ENCODE data around the gene CTPS2.
"Not testable (repeated sequence)": the region's sequence is repeated elsewhere in the genome, so short reads cannot be mapped to it uniquely, and the experiment has no call there.

CTPS2 gene

GRCh38 chrX:16601885-16602284 is 110.6 kb downstream of the CTPS2 start:
- DNase-seq = no peak

- no peak for DNase-seq
Measured at GRCh38 chrX:16594490-16594889, 118.0 kb downstream of the CTPS2 start.

- no peak for DNase-seq
Measured at GRCh38 chrX:16593801-16594200, 118.7 kb downstream of the CTPS2 start.

DNA sequence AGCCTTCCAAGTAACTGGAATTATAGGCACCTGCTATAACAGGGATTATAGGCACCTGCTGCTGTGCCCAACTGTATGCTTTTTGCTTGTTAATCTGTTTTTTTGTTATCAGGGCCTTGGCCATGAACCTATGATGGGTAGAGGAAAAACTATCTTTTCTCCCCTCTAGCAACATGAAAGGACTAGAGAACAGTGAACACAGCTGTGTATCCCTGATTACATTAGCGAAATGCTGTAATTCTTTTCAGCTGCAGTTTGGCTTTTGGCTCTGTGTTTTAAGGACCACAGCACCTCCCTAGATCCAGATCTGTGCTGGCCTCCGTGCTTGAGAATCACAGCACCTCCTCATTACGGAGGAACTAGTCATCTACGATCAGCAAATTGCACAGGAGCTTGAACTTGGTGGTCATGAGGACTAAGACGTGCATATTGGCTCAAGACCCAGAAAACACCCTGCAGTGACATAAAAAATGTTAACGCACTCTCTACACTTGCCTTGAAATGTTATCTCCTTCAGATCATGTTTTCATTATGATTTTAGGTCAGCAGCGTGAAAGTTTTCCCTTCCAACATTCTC is 120.2 kb downstream of the CTPS2 start:
- DNase-seq = no peak

DNA sequence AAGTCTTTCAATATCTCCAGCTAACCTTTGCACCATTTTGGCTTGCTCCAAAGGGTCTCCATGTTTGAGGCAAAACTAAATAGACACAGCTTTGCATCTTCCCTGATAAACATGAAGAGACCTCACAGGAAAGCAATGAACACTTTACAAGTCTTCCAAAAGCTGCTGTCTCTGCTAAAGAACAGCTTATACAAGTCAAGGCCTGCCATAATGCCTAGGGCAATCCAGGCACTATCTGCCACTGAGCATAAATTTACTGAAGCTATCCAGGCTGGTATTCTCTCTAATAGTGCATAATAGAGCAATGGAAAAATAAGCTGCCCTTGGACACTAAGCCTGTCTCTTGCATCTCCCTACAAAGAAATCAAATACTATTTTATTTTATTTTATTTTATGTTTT is 122.6 kb downstream of the CTPS2 start:
- no peak for DNase-seq

DNA sequence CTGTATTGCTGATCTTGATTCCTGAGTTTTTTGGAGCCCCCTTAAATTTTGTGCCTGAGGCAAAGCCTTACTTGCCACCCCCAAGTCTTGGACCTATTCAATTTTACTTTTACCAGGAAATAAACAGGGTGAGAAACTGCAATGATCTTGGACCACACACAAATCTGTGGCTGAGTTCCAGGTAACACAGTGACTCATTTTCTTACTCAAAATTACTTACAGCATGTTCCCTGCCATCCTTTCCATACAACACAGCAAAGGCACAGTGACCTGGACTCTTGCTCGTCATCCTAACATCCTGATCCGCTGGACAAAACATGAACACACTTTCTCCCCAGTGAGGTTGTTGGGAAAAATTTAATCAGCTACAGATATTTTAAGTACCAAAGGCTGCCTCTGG is 123.3 kb downstream of the CTPS2 start:
- no peak for DNase-seq

GRCh38 chrX:16588266-16588665 is 124.2 kb downstream of the CTPS2 start:
- no peak for DNase-seq

GRCh38 chrX:16587836-16588235 is 124.6 kb downstream of the CTPS2 start:
- DNase-seq = no peak

DNA sequence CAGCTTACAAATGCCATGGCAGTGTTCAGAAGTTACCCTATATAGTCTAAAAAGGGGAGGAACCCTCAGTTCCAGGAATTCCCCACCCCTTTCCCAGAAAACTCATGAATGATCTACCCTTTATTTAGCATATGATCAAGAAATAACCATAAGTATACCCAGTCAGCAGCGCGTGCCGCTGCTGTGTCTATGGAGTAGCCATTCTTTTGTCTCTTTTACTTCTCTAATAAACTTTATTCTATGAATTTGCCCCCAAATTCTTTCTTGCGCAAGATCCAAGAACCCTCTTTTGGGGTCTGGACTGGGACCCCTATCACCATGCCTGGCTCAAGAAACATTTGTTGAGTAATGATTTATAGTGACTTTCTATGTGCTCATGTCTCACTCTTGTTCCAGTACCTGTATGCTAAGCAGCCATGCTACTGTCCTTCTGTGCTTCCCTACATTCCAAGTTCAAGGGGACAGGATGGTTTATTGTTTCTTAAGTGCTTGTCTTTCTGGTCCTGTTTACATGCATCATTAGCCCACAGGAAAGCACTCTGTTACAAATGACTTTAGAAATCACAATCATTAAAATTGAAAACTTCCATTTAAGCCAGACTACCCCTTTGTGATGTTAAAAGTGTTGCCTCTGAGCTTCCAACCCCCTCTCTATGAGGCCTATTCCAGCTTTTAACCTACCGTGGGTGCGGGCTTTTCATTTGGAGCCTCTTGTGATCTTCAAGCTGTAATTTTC is 125.9 kb downstream of the CTPS2 start:
- no peak for DNase-seq

DNA sequence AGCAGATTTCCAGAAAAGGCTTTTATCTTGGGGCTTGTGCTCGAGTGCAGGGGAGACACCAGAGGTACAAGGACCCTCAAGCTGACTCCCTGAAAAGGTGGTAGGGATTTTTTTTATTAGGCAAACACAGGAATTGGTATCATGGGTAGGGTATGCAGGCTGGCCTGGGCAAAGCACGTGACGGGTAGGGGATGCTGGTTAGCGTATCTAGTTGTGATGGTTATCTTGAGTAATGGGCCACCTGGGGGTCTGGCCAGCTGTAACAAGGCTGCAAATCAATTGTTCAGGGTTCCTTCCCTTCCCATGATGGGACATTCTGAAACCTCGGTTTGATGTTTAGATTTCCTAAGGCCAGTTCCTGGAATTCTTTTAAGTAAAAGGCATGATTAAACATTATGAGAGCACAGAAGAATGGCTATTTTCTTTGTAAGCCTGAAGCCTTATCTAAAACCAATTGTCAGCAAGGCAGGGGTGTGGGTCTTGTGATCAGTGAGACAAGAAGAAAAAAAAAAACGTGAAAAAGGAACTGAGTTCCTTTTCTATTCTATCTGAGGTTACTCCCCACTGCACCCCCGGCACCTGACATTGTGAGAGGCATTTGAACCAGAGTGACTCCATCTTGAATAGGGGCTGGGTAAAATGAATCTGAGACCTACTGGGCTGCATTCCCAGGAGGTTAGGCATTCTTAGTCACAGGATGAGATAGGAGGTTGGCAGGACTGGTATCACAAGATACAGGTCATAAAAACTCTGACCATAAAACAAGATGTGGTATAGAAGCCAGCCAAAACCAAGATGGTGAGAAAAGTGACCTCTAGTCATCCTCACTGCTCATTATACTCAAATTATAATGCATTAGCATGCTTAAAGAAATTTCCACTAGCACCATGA is 126.7 kb downstream of the CTPS2 start:
- DNase-seq = no peak

DNA sequence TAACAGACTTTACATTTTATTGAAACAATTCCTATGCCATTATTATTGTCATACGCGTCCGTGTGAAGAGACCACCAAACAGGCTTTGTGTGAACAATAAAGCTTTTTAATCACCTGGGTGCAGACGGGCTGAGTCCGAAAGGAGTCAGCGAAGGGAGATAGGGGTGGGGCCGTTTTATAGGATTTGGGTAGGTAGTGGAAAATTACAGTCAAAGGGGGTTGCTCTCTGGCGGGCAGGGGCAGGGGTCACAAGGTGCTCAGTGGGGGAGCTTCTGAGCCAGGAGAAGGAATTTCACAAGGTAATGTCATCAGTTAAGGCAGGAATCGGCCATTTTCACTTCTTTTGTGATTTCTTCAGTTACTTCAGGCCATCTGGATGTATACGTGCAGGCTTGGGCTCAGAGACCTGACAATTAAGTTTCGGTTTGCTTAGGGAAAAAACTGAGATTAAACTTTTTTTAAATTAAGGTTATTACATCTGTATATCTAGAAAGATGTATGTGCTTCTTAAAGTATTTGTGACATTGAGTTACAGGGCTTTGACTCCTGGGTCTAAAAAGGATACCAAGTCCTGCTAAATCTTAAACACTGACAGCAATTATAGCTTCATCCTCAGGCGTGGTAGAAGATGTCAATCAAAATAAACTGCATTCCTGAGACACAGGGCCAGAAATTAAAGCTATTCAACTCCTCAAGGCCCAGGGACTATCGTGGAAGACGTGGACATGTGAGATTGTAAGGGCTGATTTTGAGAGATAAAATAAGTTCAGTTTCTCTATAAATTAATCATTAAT is 132.3 kb downstream of the CTPS2 start:
- DNase-seq = not testable (repeated sequence)

DNA sequence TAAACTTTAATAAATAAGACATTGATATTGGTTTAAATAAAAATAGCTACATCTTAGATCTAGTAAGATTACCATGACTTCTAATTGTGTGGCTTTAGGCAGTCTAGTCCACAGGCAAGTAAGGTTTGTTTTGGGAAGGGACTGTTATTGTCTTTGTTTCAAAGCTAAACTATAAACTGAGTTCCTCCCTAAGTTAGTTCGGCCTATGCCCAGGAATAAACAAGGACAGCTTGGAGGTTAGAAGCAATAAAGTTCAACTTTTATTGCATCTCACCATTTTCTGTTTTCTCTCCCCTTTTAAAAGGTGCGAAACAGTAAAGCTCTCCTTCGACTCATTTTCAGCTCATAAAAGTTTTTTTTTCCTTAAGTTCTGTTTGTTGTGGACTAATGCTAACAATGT is 133.0 kb downstream of the CTPS2 start:
- DNase-seq = no peak

DNA sequence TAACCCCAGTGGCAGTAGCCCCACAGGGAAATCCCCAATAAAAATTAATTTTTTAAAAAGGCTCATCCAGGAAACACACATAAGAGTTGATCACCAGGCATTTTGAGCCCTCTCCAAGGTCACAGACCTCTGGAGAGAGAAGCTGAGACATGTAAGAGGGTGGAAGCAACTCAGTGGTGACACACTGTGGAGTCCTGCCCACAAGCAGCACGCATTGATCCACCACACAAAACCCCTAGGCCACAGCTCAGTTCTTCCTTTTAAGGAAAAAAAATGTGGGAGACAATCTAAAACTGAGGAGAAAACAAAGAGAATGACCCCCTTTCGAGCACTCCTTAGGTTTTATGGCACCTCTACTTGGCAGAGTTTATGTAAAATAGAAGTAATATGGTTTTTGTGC is 134.3 kb downstream of the CTPS2 start:
- no peak for DNase-seq

DNA sequence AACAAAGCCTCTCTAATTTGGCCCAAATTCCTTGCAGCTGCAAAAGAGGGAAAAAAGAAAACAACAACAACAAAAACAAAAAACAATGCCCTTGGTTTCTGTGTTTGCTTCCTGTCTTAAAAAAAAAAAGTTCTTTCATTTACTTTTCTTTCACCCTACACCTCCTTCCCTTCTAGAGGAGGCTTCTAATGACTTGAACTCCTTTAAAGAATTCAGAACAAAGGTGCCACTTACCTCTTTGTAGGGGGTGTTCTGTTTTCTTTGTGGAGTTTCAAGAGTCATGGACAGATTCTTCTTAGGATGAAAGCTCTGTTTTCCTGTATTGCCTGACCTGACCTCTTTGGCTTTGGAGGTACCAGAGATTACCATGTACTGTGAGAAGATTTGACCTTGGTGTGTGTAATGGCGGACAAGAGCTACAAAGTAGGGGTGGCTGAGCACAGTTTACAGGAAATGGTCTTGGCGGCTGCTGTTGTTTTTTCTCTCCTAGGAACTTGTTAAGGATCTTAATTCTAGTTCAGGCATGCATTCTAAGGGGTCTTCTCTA is 134.9 kb downstream of the CTPS2 start:
- no peak for DNase-seq

DNA sequence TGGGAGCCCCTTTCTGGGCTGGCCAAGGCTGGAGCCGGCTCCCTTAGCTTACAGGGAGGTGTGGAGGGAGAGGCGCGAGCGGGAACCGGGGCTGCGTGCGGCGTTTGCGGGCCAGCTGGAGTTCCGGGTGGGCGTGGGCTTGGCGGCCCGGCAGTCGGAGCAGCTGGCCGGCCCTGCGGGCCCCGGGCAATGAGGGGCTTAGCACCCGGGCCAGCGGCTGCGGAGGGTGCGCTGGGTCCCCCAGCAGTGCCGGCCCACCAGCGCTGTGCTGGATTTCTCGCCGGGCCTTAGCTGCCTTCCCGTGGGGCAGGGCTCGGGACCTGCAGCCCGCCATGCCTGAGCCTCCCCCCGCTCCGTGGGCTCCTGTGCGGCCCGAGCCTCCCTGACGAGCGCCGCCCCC is 137.1 kb downstream of the CTPS2 start:
- not testable (repeated sequence) for DNase-seq

- no peak for DNase-seq
Measured at GRCh38 chrX:16573781-16574180, 138.7 kb downstream of the CTPS2 start.

- no peak for DNase-seq
Measured at GRCh38 chrX:16567681-16568080, 144.8 kb downstream of the CTPS2 start.

DNA sequence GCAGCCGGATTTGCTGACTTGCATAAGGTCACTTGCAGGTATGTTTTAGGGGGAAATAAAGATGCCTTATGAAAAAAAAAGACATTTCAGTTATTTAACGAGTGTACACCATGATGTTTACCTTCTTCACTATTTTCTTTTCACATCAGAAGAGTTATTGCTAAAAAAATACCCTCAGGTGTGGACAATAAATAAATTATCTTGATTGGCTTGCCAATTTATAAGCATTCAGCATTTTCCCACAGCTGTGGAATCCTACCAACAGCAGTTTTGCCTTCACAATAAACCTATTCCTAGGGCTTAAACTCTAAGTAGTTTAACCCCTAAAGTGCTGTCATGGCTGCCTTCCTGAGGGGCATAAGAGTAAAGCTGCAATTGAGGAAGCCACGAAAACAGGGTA is 145.9 kb downstream of the CTPS2 start:
- no peak for DNase-seq

GRCh38 chrX:16560173-16560572 is 152.3 kb downstream of the CTPS2 start:
- no peak for DNase-seq

GRCh38 chrX:16559206-16559619 is 153.3 kb downstream of the CTPS2 start:
- DNase-seq = no peak

DNA sequence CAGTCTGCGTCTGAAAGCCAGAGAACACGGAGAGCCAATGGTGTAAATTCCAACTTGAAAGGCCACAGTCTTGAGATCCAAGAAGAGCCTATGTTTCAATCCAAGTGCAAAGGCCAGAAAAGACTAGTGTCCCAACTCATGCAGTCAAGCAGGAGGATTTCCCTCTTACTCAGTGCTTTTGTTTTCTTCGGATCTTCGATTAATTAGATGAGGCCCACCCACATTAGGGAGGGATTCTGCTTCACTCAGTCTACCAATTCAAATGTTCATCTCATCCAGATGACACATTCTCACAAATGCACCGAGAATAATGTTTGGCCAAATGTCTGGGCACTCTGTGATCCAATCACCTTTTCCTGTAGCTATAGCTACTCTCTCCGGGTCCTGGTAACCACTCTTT is 154.0 kb downstream of the CTPS2 start:
- DNase-seq = no peak

DNA sequence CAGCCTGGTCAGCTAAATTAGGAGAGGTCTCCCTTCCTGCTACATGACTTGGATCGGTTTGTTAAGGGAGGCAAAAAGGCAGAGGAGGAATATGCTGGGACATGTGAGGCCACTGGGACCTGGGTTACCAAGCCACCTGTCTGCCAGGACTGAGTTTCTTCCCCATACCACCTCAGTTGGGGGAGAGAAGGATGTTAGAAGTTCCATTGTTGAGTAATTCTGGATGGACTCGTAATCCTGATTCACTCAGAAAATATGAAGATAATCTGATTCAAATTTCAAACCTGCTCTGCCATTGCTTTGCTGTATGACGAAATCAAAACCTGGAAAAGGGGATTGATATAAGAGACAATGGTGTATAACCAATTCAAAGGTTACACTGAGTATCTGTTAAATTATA is 159.9 kb downstream of the CTPS2 start:
- DNase-seq = no peak

DNA sequence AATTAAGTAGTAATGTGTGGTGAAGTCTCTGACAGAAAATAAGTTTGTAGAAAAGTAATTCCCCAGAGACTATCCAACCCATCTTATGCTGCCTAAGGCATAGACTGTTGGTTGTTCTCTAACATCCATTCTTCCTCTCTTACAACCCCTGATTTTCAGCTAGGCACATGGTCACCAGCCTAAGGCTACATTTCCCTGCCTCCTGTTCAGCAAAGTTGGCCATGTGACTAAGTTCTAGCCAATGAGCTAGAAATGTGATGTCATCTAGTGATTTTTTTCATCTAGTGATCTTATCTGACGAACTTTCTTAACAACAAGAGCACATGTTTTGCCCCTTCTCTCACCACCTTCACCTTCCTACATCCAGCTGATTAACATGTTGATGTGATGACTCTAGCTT is 164.8 kb downstream of the CTPS2 start:
- no peak for DNase-seq
